PFSK-1 (cell line): ENCODE data around the gene MAPKBP1.

Source experiments
- FOXP2 ChIP-seq: optimal IDR thresholded peaks from 2 replicates; pipeline ENCODE3; 2011; ENCODE audit warnings: borderline replicate concordance, control low read depth, inconsistent platforms; ENCODE audit not compliant: insufficient read depth; ENCODE audit errors: extremely low read length, extremely low read depth
- POLR2AphosphoS5 ChIP-seq: IDR thresholded peaks from 2 replicates; pipeline ENCODE4 v1.6.1; 2012; ENCODE audit warnings: low read depth, mild to moderate bottlenecking, control low read depth, low read length, moderate library complexity
- REST ChIP-seq, 2 experiments: IDR thresholded peaks; 2 replicates each; pipeline versions ENCODE4 v1.6.1 to v1.8.0; 2011 to 2012; ENCODE audit warnings: low read depth in 2 of 2, low read length in 2 of 2, control low read depth in 1 of 2, inconsistent platforms in 1 of 2, mild to moderate bottlenecking in 1 of 2, moderate library complexity in 1 of 2; ENCODE audit not compliant: insufficient read depth in 1 of 2
- SIN3A ChIP-seq: IDR thresholded peaks from 2 replicates; pipeline ENCODE4 v1.6.1; 2012; ENCODE audit warnings: mild to moderate bottlenecking, low read length, moderate library complexity, borderline replicate concordance; ENCODE audit not compliant: insufficient read depth
- TAF1 ChIP-seq: IDR thresholded peaks from 2 replicates; pipeline ENCODE4 v1.6.1; 2012; ENCODE audit warnings: low read length, control low read depth, borderline replicate concordance; ENCODE audit not compliant: insufficient read depth

Gene MAPKBP1

GRCh38 chr15:41865490-41866055, 91.3 kb downstream of the MAPKBP1 start:
- TF ChIP-seq TAF1 (no peak), SIN3A (no peak), REST (IDR thresholded peaks at IDR 0.05; ENCODE audit: insufficient read depth in 1 of 2, low read depth in 2 of 2, low read length in 2 of 2) (no peak), FOXP2 (no peak), POLR2AphosphoS5 (no peak)

GRCh38 chr15:41866263-41866703, 92.0 kb downstream of the MAPKBP1 start:
- TF ChIP-seq REST (IDR thresholded peaks at IDR 0.05; ENCODE audit: insufficient read depth in 1 of 2, low read depth in 2 of 2, low read length in 2 of 2), result no peak
- TF ChIP-seq TAF1, result no peak
- TF ChIP-seq SIN3A, result no peak
- TF ChIP-seq FOXP2, result no peak
- no peak for TF ChIP-seq POLR2AphosphoS5

GRCh38 chr15:41866872-41867579, 92.7 kb downstream of the MAPKBP1 start:
- no peak for TF ChIP-seq FOXP2
- TF ChIP-seq TAF1, result no peak
- TF ChIP-seq POLR2AphosphoS5, result no peak
- TF ChIP-seq SIN3A, result no peak
- no peak for TF ChIP-seq REST (IDR thresholded peaks at IDR 0.05; ENCODE audit: insufficient read depth in 1 of 2, low read depth in 2 of 2, low read length in 2 of 2)

- TF ChIP-seq POLR2AphosphoS5 (no peak), TAF1 (no peak), REST (IDR thresholded peaks at IDR 0.05; ENCODE audit: insufficient read depth in 1 of 2, low read depth in 2 of 2, low read length in 2 of 2) (no peak), SIN3A (no peak), FOXP2 (no peak)
Observed at GRCh38 chr15:41868321-41868720, 94.0 kb downstream of the MAPKBP1 start.
